Measurements from ENCODE around the gene DCT. TPM values are rescaled to one million over a fixed set of nuclear protein-coding genes. Genes with fewer than 3 reads are reported as not detected.

DCT gene
- total RNA-seq, 6 experiments from 2014 or later: 0.10 to 0.35 (median 0.11) TPM; not detected in 2

DNA sequence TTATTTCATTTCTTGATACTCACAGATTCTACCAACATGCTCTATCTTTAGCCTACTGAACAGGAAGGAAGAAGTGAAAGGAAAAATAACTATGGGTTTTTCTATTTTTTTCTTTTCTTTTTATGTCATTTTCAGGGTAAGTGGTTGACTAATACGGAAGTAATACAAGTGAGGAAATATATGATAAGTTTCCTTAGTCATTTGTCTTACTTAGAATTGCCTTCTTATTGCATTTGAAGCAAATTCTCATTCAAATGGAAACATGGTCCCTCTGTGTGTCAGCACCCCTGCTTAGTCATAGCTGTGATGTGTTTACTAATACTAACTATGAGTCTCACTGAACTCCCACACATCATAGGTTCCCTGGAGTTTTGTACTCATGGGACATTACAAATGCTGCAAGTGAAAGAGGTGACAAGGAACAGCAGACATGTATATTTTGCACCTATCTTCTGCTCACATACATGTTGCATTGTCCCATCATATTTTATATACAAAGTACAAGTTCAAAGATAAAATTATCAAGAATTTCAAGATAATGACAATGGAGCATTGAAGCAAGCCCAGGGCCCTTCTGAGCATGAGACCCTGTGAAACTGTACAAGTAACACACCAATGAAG is 60.1 kb downstream of the DCT start:
- H3K27me3 ChIP-seq: no peaks in the 10 kb centered on the region
- WGBS (ENCODE audit: insufficient coverage, low coverage, low lambda C conversion rate, missing lambda C conversion rate): 25% methylated on average over 1 of the region's 1 CpG
- no peaks in the 10 kb centered on the region for H3K36me3 ChIP-seq
- peak in 1 of 4 donors; percentile 55 for ATAC-seq
- intact Hi-C loops (cut with DNase I): no loop called here
- no peak overlapping the region for H3K4me3 ChIP-seq
- H3K27ac ChIP-seq: no peak overlapping the region
- no peaks in the 10 kb centered on the region for H3K9me3 ChIP-seq
- H3K4me1 ChIP-seq: no peaks in the 10 kb centered on the region
- no peak for TF ChIP-seq POLR2A (IDR thresholded peaks at IDR 0.05)
- TF ChIP-seq, protein P1, sequence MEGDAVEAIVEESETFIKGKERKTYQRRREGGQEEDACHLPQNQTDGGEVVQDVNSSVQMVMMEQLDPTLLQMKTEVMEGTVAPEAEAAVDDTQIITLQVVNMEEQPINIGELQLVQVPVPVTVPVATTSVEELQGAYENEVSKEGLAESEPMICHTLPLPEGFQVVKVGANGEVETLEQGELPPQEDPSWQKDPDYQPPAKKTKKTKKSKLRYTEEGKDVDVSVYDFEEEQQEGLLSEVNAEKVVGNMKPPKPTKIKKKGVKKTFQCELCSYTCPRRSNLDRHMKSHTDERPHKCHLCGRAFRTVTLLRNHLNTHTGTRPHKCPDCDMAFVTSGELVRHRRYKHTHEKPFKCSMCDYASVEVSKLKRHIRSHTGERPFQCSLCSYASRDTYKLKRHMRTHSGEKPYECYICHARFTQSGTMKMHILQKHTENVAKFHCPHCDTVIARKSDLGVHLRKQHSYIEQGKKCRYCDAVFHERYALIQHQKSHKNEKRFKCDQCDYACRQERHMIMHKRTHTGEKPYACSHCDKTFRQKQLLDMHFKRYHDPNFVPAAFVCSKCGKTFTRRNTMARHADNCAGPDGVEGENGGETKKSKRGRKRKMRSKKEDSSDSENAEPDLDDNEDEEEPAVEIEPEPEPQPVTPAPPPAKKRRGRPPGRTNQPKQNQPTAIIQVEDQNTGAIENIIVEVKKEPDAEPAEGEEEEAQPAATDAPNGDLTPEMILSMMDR (IDR thresholded peaks at IDR 0.05): no peak
- no peak for DNase-seq

DNA sequence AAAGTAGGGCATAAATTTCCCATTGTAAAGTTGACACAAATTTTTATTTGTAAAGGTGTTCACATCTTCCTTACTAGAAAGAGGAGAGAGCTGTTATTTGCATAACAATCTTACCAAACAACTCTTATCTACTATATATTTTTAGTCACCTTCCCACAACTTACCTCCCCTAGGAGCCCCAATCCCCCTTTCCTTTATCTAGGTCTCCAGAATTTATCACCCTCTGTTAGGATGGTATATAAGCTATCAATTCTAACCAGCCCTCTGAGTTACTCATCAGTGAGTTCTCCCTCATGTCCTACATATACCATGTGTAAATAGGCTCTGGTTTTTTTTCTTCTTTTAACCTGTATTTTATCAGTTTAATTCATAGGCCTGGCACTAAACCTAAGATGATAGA is 62.2 kb downstream of the DCT start:
- no peaks in the 10 kb centered on the region for H3K9me3 ChIP-seq
- intact Hi-C loops (cut with DNase I): no loop called here
- ATAC-seq (no peak), DNase-seq (no peak)
- H3K4me1 ChIP-seq: no peaks in the 10 kb centered on the region
- H3K27me3 ChIP-seq: no peaks in the 10 kb centered on the region
- no peak overlapping the region for H3K4me3 ChIP-seq
- H3K36me3 ChIP-seq: no peaks in the 10 kb centered on the region
- no peak for TF ChIP-seq POLR2A (IDR thresholded peaks at IDR 0.05)
- TF ChIP-seq, protein P1 (IDR thresholded peaks at IDR 0.05): no peak
- no peak overlapping the region for H3K27ac ChIP-seq

DNA sequence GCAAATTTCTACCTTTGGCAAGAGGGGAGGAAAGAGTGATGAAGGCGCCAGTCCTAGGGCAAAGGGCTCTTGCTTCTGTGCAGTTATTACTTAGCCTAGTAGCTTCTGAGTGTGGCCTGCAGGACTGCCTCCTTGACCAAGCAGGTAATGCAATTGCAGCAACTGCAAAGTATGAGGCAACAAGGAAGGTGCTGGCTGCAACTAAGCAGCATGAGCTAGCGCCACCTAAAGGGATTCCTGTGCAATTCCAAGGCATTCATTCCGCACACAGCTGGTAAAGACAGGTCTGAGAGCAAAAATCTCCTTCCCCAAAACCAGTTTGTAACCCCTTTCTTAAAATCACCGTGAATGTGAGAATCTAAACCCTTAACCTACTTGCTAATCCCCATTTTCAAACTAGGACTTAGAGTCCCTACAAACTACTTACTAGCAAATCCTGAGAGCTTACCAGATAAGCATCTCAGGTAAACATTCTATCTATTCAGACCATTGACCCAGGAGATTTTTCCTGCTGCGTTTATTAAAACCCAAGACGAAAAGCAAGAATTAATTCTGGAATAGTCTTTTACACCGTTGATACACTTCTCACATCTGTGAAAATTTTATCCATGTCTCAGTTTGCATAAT is 62.9 kb downstream of the DCT start:
- H3K27ac ChIP-seq: no peak overlapping the region
- TF ChIP-seq, protein P1 (IDR thresholded peaks at IDR 0.05): peak; percentile 59 to 78 (median 66)
- no peak for TF ChIP-seq POLR2A (IDR thresholded peaks at IDR 0.05)
- DNase-seq (peak in 2 of 3 donors; percentile 21 to 60), ATAC-seq (peak; percentile 91 to 98 (median 97))
- no peaks in the 10 kb centered on the region for H3K27me3 ChIP-seq
- no peaks in the 10 kb centered on the region for H3K36me3 ChIP-seq
- no peaks in the 10 kb centered on the region for H3K4me1 ChIP-seq
- H3K9me3 ChIP-seq: no peaks in the 10 kb centered on the region
- H3K4me3 ChIP-seq: no peak overlapping the region
- WGBS (ENCODE audit: insufficient coverage, low coverage, low lambda C conversion rate, missing lambda C conversion rate): 32% methylated on average over 6 of the region's 7 CpGs
- intact Hi-C loops (cut with DNase I): no loop called here

DNA sequence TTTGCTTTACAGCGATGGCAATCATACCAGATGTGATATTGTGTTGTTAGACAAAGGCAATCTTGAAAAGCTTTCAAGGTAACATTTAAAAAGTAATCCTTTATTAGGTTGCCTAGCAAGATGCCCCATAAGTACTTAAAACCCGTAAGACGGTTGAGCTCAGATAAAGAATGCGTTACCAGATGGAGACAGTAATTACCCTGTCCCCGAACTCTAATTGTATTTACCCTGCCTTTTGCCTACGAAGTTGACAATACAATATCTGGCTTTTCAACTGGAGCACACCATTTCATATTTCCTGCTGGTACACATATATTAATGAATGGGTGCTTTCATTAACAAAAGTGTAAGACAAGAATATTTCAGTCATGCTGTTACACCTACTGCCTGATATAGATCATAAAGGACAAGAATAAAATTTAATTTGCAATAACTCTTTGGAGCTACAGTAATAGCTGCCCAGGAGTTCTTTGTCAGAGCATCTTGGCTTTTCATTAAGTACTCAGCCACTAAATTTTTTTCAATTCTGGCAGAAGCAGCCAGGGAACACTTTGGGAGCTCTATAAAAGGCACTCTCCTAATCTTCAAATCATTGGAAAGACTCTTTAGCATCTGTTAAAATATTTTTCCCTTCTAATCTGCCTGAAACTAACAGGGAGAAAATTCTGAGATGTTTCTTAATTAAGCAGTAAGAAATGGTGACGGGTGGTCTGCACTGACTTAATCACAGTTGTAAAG is 63.8 kb downstream of the DCT start:
- DNase-seq (no peak), ATAC-seq (no peak)
- intact Hi-C loops (cut with DNase I): no loop called here

More for the DNA sequence above, 63.8 kb downstream of the DCT start:
- Histone ChIP-seq H3K27ac (no peak overlapping the region), H3K4me1 (no peaks in the 10 kb centered on the region), H3K27me3 (no peaks in the 10 kb centered on the region), H3K4me3 (no peak overlapping the region), H3K36me3 (no peaks in the 10 kb centered on the region), H3K9me3 (no peaks in the 10 kb centered on the region)
- 81% methylated on average over 7 of the region's 7 CpGs for WGBS (ENCODE audit: insufficient coverage, low coverage, low lambda C conversion rate, missing lambda C conversion rate)
- TF ChIP-seq POLR2A (IDR thresholded peaks at IDR 0.05): no peak
- TF ChIP-seq, protein P1 (IDR thresholded peaks at IDR 0.05): no peak
